ENCODE measurements around the gene NADSYN1.

DNA sequence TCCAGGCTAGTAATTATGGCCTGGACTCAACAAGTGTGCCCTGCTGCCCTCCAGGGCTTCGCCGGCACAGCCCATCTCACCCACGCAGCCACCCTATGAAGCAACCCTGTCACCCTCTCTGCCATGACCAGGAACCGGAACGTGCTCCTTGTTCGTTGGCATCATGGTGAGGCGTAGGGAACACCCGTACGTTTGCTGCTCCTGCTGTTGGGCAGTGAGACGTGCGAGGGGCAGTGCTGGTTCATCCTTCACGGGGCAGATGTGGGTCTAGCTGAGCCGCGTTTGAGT, 20.7 kb downstream of the NADSYN1 start:
- TF ChIP-seq JUND (CRISPR knock-in tag; IDR thresholded peaks at IDR 0.05): no peak
- no peak for TF ChIP-seq EHMT2 (IDR thresholded peaks at IDR 0.05; ENCODE audit: borderline replicate concordance, low read depth, low read length)
- no peak for TF ChIP-seq POLR2A (IDR thresholded peaks at IDR 0.05; ENCODE audit: insufficient read depth in 1 of 2, low read depth in 2 of 2, low read length in 2 of 2)
- TF ChIP-seq, protein P1, sequence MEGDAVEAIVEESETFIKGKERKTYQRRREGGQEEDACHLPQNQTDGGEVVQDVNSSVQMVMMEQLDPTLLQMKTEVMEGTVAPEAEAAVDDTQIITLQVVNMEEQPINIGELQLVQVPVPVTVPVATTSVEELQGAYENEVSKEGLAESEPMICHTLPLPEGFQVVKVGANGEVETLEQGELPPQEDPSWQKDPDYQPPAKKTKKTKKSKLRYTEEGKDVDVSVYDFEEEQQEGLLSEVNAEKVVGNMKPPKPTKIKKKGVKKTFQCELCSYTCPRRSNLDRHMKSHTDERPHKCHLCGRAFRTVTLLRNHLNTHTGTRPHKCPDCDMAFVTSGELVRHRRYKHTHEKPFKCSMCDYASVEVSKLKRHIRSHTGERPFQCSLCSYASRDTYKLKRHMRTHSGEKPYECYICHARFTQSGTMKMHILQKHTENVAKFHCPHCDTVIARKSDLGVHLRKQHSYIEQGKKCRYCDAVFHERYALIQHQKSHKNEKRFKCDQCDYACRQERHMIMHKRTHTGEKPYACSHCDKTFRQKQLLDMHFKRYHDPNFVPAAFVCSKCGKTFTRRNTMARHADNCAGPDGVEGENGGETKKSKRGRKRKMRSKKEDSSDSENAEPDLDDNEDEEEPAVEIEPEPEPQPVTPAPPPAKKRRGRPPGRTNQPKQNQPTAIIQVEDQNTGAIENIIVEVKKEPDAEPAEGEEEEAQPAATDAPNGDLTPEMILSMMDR (CRISPR knock-in tag; IDR thresholded peaks at IDR 0.05): no peak
- TF ChIP-seq, protein P2, sequence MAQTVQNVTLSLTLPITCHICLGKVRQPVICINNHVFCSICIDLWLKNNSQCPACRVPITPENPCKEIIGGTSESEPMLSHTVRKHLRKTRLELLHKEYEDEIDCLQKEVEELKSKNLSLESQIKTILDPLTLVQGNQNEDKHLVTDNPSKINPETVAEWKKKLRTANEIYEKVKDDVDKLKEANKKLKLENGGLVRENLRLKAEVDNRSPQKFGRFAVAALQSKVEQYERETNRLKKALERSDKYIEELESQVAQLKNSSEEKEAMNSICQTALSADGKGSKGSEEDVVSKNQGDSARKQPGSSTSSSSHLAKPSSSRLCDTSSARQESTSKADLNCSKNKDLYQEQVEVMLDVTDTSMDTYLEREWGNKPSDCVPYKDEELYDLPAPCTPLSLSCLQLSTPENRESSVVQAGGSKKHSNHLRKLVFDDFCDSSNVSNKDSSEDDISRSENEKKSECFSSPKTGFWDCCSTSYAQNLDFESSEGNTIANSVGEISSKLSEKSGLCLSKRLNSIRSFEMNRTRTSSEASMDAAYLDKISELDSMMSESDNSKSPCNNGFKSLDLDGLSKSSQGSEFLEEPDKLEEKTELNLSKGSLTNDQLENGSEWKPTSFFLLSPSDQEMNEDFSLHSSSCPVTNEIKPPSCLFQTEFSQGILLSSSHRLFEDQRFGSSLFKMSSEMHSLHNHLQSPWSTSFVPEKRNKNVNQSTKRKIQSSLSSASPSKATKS (CRISPR knock-in tag; IDR thresholded peaks at IDR 0.05): no peak
- no peak for TF ChIP-seq SAFB2 (CRISPR knock-in tag; IDR thresholded peaks at IDR 0.05; ENCODE audit: borderline replicate concordance, low read depth)
